WERI-Rb-1 (cell line): ENCODE data around the gene DACH1.
A peak's percentile ranks its signal among the peaks of the same experiment; 100 is the strongest.

ENCODE experiments used
- DNase-seq: peaks from one replicate; pipeline ENCODE4 v3.0.0-alpha.2; 2020
- H3K27ac ChIP-seq: fragments of 250-450 bp; sonication (Bioruptor Pico); 2 replicates; pipeline ENCODE4 v1.5.1; 2020; ENCODE audit warnings: mild to moderate bottlenecking, moderate library complexity
- H3K27me3 ChIP-seq: fragments of 250-450 bp; sonication (Bioruptor Pico); 2 replicates; pipeline ENCODE4 v1.5.1; 2021; ENCODE audit warnings: mild to moderate bottlenecking, low read depth, moderate library complexity; ENCODE audit not compliant: insufficient read depth, severe bottlenecking
- H3K36me3 ChIP-seq: fragments of 250-450 bp; sonication (Bioruptor Pico); 2 replicates; pipeline ENCODE4 v1.5.1; 2020; ENCODE audit warnings: mild to moderate bottlenecking, moderate library complexity
- H3K4me3 ChIP-seq: 2 replicates; pipeline ENCODE4 v1.5.1; 2011; ENCODE audit warnings: low read depth, mild to moderate bottlenecking, control low read depth, low read length
- H3K9me3 ChIP-seq: fragments of 250-450 bp; sonication (Bioruptor Pico); 2 replicates; pipeline ENCODE4 v1.5.1; 2021; ENCODE audit warnings: mild to moderate bottlenecking, moderate library complexity; ENCODE audit not compliant: severe bottlenecking
- CTCF ChIP-seq: IDR thresholded peaks from 2 replicates; pipeline ENCODE4 v1.5.1; 2011; ENCODE audit warnings: low read depth, mild to moderate bottlenecking, control low read depth, inconsistent platforms, low read length

The DACH1 gene

GRCh38 chr13:71865874-71866334 is 1.1 kb downstream of the DACH1 start:
- peak overlapping the region; percentile 89 for H3K4me3 ChIP-seq
- H3K9me3 ChIP-seq = no peaks in the 10 kb centered on the region
- H3K27me3 ChIP-seq = no peaks in the 10 kb centered on the region
- peak; percentile 25 for DNase-seq
- peaks cover 6% of the 10 kb centered on the region; the same call in 1 of the 2 replicates for H3K36me3 ChIP-seq
- peak overlapping the region; percentile 79 for H3K27ac ChIP-seq
- TF ChIP-seq CTCF = no peak

DNA sequence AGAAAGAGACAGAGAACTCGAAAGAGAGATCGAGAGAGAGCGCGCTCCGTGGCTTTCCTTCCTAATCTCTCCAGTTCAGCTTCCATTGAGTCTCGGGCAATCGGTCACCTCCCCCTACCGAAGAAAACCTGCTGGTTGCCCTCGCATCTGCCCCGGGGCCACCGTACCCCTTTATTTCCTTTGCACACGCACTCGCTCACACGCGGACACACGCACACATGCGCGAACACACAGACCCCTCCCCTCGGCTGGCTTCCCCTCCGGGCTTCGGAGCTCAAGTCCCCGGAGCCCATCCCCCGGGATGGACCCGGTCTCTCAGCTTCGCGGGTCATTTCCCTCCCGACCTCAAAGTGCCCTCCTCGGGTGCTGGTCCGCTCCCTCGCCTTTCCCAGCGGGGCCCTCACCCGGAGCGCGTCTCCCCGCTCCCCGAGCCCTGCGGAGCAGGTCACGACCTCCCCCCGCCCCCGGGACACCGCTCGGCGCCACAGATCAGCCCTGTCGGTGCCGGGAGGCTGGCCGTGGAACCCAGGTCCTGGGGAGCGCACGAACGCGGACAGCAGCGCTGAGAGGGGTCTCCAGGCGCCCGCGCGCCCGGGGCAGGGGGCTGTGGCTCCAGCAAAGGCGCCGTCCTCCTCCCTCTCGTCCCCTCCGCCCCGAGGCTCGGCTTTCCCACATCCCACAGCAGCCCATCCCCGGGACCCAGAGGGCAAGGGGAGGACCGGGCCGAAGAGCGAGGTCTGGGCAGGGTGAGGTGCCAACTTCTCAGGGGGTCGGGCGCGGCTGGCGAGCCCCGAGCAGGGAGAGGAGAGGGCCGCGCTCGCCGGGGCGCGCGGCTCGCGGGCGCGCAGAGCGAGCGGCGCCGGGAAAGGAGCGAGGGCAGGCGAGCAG is 1.8 kb downstream of the DACH1 start:
- no peak for TF ChIP-seq CTCF
- Histone ChIP-seq H3K4me3 (peak overlapping the region; percentile 89), H3K9me3 (no peaks in the 10 kb centered on the region), H3K36me3 (peaks cover 6% of the 10 kb centered on the region; the same call in 1 of the 2 replicates), H3K27me3 (no peaks in the 10 kb centered on the region), H3K27ac (peak overlapping the region; percentile 79)
- DNase-seq = peak; percentile 46

DNA sequence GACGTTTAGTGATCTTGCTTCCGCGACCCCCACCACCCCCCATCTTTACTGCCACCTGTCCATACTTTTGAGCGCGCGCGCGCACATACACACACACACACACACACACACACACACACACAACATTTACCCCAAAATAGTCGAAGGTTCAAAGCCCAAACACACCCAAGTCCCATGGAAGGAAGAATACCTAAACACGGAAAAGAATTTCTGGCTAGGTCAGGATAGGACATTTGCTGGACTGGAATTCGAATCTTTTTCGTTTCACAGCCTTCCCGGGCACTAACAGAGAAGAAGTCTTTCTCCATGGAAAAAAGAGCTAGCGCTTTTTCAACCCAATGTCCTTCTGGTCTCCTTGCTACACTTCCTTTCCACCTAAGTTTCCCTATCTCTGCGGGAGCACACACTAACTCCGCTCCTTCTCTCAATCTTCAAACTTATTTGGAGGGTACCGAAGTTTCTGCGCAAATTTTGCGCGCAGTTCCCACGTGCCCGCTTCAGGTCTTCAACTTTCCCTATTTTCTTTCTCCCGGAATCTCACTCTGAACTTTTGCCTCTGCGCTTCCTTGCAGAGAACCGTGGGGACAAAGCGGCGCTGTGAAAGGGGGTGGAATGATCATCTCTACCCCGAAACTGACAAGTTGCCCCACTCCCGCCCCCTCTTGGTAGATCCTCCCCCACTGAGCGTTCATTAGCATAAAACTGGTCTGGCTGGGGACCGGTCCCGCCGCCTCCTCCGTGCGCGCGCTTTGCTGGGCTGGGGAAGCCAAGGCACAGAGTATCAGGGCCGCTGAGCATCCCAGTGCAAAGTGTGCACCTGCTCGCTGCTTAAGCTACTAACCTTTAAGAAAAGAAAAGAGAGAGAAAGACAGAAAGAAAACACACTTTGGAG is 2.7 kb downstream of the DACH1 start:
- Histone ChIP-seq H3K4me3 (peak overlapping the region; percentile 89), H3K36me3 (peaks cover 6% of the 10 kb centered on the region; the same call in 1 of the 2 replicates), H3K27ac (peak overlapping the region; percentile 79), H3K9me3 (no peaks in the 10 kb centered on the region), H3K27me3 (no peaks in the 10 kb centered on the region)
- TF ChIP-seq CTCF = no peak
- DNase-seq = peak; percentile 77

DNA sequence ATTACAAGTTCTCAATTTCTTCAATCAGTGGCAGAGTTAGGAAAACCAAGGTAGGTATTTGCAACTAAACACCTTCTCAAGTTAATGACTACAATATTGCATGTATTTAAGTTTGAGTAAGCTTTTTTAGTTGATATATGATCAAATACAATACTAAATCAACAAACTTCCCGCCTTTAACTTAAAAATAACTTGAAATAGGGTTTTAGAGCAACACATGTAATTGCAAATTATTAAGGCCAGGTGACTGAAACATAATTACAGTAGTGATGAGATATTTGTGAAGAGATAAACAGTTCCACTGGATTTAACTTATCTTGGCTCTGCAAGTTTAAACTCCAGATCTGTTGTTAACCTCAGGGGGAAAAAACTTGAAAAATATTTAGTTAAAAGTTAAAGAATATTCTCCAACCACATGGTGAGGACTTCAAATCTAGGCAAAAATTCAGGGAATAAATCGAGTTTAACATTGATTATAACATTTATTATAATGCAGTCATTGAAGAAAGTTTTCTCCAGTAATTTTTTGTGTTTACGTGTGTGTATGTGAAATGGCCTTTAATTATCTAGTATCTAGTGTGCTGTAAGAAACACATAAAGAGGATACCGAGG is 3.6 kb downstream of the DACH1 start:
- DNase-seq = no peak
- no peaks in the 10 kb centered on the region for H3K9me3 ChIP-seq
- no peak for TF ChIP-seq CTCF
- peaks cover 6% of the 10 kb centered on the region; the same call in 1 of the 2 replicates for H3K36me3 ChIP-seq
- no peaks in the 10 kb centered on the region for H3K27me3 ChIP-seq
- H3K4me3 ChIP-seq = peak overlapping the region; percentile 89
- no peak overlapping the region for H3K27ac ChIP-seq

GRCh38 chr13:71862459-71862943 is 4.5 kb downstream of the DACH1 start:
- Histone ChIP-seq H3K4me3 (no peak overlapping the region; the same call in 1 of the 2 replicates), H3K36me3 (peaks cover 6% of the 10 kb centered on the region; the same call in 1 of the 2 replicates), H3K9me3 (no peaks in the 10 kb centered on the region), H3K27ac (no peak overlapping the region), H3K27me3 (no peaks in the 10 kb centered on the region)
- no peak for DNase-seq
- no peak for TF ChIP-seq CTCF
